CD4-positive, alpha-beta T cell treated with Interleukin-1 beta for 1 hour (primary cell): Measurements from ENCODE around the gene C12orf43.

ENCODE experiments used
- DNase-seq, 2 donors: peaks; one replicate each; pipeline ENCODE4 v3.0.0-alpha.2; 2020 to 2022

The C12orf43 gene

GRCh38 chr12:120977531-120978295 lies 38.6 kb downstream of the C12orf43 start:
- no peak for DNase-seq

DNA sequence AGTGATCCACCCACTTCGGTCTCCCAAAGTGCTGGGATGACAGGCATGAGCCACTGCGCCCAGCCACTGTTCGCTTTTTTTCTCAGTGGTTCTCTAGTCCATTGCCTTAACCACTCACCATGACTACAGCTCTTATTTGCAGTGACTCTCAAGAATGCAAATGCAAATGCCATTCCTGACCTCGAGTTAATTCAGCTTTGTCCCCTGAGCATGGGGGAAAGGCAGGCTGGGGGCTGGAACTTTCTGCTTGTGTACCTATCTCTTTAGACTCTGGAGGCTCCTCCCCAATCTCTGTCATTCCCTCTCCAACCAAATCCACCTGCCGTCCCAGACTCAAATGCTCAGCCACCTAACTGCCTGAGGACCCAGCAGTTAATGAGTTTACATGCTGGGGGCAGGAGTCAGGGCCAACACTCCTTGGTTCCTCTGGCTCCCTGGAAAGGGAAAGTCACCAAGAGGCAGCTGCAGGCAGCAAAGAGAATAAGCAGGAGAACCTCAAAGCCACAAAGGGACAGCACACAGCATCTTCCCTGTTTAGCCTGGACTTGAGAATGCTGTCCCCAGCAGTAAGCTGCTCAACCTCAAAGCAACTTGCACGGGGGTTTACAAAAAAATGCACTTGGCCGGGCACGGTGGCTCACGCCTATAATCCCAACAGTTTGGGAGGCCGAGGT lies 43.3 kb downstream of the C12orf43 start:
- DNase-seq = no peak

DNA sequence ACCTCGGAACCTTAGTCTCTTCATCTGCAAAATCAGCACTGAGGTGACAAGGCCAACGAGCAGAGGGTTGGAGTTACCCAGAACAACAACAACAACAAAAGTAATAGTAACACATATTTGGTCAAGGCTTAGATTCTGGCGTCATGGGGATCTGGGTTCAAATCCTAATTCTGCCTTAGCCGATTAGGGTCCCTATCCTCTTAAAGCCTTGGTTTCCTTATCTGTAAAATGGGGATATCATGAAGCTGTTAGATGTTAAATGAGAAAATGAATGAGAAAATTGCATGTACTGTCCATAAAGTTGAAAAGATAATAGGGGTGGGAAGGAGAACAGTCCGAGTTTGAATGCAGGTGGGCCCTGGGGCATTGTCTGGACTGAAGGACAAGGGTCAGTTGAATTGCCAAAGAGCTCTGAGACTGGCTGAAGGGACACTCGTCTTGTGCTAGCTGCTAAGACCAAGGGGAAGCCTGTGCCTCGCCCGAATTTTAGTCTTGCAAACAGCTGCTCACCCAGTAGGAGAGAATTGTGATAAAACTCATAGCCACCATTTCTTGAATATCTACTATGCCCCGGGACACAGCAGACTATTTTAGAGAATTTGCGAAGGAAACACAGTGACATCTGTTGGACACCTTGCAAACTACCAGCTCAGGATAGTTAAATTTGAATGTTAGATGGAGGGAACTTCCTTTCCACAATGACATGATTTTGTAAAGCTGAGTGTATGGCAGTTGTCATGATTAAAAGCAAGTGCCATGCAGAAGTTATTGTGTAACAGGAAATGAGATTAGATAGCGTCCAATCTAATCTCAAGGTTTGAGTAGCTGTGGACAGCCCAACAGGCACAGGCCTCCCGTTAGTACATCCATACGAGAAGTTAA lies 44.7 kb downstream of the C12orf43 start:
- DNase-seq = peak; percentile 41 to 67

DNA sequence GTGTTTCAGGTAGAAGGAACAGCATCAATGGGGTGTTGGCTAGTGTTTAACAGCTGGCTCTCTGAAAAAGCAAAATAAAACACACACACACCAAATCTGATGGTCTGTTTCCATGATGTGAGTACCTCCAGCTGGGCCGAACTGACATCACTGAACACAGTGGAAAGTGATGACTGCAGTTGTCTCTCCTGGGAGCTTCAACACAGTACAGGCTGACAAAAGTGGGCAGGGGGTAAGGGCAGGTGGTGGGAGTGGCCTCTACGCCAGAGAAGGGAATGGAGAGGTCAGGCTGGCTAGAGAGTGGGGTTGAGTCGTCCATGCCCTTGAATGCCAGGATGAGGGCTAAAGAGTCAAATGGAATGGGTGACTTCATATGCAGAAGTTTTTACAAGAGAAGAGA lies 46.0 kb downstream of the C12orf43 start:
- DNase-seq = no peak

DNA sequence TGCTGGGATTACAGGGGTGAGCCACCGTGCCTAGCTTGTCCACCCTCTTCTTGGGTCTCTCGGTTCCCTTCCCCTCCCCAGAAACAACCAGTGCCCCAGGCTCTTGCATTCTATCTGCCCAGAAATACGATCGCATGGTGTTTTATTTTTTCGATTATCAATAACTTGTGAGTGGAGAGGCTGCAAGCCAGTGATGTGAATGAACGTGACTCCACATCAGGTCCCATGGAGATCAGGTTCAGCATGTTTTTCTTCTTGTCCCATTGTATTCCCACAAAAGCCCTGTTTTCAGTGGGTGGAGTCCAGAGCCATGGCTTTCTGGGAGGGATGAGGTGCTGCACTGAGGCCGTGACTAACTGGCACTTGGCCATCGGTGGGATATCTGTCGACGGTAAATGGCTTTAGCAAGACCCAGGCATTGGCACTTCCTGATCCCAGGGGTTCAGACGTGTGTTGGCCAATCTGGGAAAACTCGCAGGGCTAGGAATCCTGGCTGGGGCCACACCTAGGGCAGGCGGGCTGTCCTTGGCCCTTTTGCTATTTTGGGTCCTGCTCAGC lies 50.7 kb downstream of the C12orf43 start:
- DNase-seq = no peak

DNA sequence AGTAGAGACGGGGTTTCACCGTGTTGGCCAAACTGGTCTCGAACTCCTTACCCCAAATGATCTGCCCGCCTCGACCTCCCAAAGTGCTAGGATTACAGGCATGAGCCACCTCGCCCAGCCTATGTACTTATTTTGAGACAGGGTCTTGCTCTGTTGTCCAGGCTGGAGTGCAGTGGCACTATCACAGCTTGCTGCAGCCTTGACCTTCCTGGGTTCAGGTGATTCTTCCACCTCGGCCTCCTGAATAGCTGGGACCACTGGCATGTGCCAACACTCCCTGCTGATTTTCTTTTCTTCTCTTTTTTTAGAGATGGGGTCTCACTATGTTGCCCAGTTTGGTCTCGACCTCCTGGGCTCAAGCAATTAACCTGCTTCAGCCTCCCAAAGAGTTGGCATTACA lies 52.0 kb downstream of the C12orf43 start:
- no peak for DNase-seq

GRCh38 chr12:120962532-120963020 lies 53.7 kb downstream of the C12orf43 start:
- no peak for DNase-seq

GRCh38 chr12:120961604-120962531 lies 54.4 kb downstream of the C12orf43 start:
- DNase-seq = no peak

DNA sequence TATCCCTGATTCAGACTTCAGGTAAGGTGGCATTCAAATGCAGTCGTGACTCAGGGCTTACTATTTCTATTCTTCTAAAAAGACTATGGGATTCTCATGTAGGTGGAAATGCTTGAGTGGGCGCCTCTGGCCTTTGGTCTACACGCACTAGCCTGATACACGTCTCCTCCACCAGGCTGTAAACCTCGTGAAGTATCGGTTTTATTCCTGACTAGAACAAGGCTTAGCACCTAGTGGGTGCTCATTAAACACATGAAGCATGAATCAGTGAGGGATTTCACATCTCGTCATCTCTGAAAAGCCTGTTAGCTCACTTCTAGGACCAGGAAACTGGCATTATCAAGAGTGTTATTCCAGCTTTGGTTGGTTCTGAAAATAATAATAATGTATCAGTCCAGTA lies 55.6 kb downstream of the C12orf43 start:
- no peak for DNase-seq

GRCh38 chr12:120959111-120959878 lies 57.0 kb downstream of the C12orf43 start:
- no peak for DNase-seq

DNA sequence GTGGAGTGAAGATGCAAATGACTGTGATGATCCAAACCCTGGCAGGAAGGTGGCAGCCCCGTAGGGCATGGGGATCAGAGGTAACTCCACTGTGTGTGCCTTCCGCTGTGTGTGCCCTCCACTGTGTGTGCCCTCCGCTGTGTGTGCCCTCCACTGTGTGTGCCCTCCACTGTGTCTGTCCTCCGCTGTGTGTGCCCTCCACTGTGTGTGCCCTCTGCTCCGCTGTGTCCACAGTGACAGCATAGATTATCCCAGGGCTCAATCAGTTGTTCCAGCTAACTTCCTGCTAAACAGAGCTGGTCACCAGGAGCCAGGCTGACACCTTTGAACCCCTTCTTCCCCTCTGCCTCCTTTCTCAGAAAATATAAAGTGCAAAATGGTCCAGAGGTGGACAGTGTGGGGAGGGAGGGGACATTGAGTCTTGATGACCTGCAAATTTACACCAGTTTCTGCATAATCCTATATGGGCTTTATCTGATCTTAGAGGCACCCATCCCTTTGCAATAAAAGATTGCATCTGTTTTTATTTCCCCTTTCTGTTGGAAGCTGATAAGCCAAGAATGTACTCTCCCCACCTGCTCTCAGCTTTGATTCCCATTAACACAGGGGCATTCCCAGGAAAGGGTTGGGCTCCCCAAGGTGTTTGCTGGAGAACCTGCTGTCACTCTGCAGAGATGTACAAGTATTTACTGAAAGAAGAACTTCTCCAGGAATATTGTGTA lies 59.5 kb downstream of the C12orf43 start:
- no peak for DNase-seq

DNA sequence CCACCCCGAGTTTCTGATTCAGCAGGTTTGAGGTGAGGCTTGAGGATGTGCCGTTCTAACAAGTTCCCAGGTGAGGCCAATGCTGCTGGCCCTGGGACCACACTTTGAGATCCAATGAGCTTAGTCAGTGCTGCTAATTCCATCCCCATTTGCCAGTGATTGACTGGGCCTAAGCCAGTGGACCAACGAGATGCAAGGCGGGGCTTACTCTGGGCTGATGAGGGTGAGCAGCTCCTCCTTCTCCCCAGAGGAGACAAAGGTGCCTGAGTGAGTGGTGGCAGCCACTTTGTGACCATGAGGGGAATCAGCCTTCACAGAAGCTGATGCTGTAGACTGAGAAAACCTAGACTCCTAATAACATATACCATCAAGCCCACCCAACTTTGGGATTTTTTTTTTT lies 61.1 kb downstream of the C12orf43 start:
- no peak for DNase-seq

DNA sequence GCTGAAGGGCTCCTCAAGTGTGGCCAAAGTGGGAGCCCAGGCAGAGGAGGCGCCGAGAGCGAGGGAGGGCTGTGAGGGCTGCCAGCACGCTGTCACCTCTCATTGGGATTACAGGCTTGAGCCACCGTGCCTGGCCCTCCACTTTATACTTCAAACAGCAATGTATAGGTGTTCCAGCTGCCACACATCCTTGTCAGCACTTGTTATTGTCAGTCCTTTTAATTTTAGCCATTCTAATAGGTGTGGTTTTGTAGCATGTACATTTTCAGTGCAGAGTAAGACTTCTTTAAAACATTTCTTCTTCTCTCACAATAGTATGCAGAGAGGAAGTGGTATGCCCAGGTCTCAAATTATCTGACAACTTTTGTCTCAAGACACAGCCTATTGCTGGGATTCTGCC lies 65.5 kb downstream of the C12orf43 start:
- DNase-seq = no peak
